NB4 (cell line): ENCODE results near the gene DST.

ENCODE experiments used
- POLR2A ChIP-seq: IDR thresholded peaks from 2 replicates; pipeline ENCODE4 v1.6.1; 2011; ENCODE audit warnings: mild to moderate bottlenecking; ENCODE audit not compliant: insufficient read length; ENCODE audit errors: extremely low read depth
- TF ChIP-seq, protein P1 (sequence below): IDR thresholded peaks from one replicate; pipeline ENCODE4 v1.5.1; 2012; ENCODE audit warnings: low read depth, low read length
- TF ChIP-seq, protein P2 (sequence below): IDR thresholded peaks from 2 replicates; pipeline ENCODE4 v1.6.1; 2011; ENCODE audit warnings: low read depth, low read length

DNA sequence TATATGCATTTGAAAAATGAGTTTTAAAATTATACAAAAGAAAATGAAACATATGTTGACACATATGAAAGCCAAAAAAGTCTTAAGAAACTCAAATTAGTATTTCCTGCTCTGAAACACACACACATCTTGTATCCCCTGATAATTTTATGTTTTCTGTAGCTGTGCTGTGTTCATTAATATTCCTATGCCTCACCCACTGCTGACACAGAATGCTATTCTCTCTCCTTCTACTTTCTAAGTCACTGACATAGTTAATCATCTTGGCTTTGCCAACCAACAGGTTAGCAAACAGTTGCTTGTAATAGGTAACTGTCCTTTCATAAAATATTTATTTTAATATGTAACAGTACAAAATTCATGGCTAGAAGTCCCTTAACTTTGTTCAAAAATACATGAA, 140.7 kb downstream of the DST start:
- TF ChIP-seq, protein P1, sequence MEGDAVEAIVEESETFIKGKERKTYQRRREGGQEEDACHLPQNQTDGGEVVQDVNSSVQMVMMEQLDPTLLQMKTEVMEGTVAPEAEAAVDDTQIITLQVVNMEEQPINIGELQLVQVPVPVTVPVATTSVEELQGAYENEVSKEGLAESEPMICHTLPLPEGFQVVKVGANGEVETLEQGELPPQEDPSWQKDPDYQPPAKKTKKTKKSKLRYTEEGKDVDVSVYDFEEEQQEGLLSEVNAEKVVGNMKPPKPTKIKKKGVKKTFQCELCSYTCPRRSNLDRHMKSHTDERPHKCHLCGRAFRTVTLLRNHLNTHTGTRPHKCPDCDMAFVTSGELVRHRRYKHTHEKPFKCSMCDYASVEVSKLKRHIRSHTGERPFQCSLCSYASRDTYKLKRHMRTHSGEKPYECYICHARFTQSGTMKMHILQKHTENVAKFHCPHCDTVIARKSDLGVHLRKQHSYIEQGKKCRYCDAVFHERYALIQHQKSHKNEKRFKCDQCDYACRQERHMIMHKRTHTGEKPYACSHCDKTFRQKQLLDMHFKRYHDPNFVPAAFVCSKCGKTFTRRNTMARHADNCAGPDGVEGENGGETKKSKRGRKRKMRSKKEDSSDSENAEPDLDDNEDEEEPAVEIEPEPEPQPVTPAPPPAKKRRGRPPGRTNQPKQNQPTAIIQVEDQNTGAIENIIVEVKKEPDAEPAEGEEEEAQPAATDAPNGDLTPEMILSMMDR, result no peak
- TF ChIP-seq POLR2A, result no peak
- TF ChIP-seq, protein P2, sequence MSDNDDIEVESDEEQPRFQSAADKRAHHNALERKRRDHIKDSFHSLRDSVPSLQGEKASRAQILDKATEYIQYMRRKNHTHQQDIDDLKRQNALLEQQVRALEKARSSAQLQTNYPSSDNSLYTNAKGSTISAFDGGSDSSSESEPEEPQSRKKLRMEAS, result no peak
